PC-9 (cell line): ENCODE data around the gene HPGD. TPM values are rescaled to one million over a fixed set of nuclear protein-coding genes. Genes with fewer than 3 reads are reported as not detected.

Source experiments
- BruUV-seq: library from RNA; stranded (reverse); fragments of 400-500 nt; replicated peaks from 2 replicates; lab custom pipeline; 2021; lab: Mats Ljungman, UMichigan
- CTCF ChIA-PET: fragments of 300-600 bp; sonication (Branson Sonifier 250); formaldehyde crosslinking; loops from one replicate; lab custom pipeline; 2022; ENCODE audit warnings: antibody characterized with exemption; lab: Charles Lee
- POLR2A ChIA-PET: fragments of 300-600 bp; sonication (Branson Sonifier 250); formaldehyde crosslinking; loops from one replicate; lab custom pipeline; 2022; ENCODE audit warnings: antibody characterized with exemption; ENCODE audit not compliant: unreplicated experiment; lab: Charles Lee
- DNase-seq, 2 experiments: peaks; one replicate each; pipeline versions ENCODE4 v3.0.0 to v3.0.0-alpha.2; 2015 to 2022; ENCODE audit warnings: mixed read lengths in 1 of 2
- H2AFZ ChIP-seq: fragments of 200-600 bp; sonication (generic); 2 replicates; pipeline ENCODE4 v1.8.1; 2017; ENCODE audit warnings: antibody characterized with exemption
- H3F3A ChIP-seq: fragments of 200-600 bp; sonication (generic); 2 replicates; pipeline ENCODE4 v1.8.1; 2017; ENCODE audit warnings: antibody characterized with exemption, mild to moderate bottlenecking, low read depth; ENCODE audit not compliant: insufficient read depth
- H3K27ac ChIP-seq: fragments of 200-600 bp; sonication (generic); 2 replicates; pipeline ENCODE4 v1.6.1; 2016; ENCODE audit warnings: mixed run types
- H3K27me3 ChIP-seq: fragments of 200-600 bp; sonication (generic); 2 replicates; pipeline ENCODE4 v1.6.1; 2016; ENCODE audit warnings: low read depth, mixed run types; ENCODE audit not compliant: insufficient read depth
- H3K36me3 ChIP-seq: fragments of 200-600 bp; sonication (generic); 2 replicates; pipeline ENCODE4 v1.6.1; 2016; ENCODE audit warnings: low read depth, mixed run types
- H3K4me1 ChIP-seq: fragments of 200-600 bp; sonication (generic); replicated peaks from 2 replicates; pipeline ENCODE4 v1.6.1; 2016; ENCODE audit warnings: mixed run types; ENCODE audit not compliant: insufficient read depth
- H3K4me2 ChIP-seq: fragments of 200-600 bp; sonication (generic); 2 replicates; pipeline ENCODE4 v1.6.1; 2017; ENCODE audit warnings: mixed run types
- H3K4me3 ChIP-seq: fragments of 200-600 bp; sonication (generic); 2 replicates; pipeline ENCODE4 v1.6.1; 2016; ENCODE audit warnings: mixed run types
- H3K79me2 ChIP-seq: fragments of 200-600 bp; sonication (generic); 2 replicates; pipeline ENCODE4 v1.6.1; 2017; ENCODE audit warnings: low read depth, mixed run types
- H3K9me2 ChIP-seq: fragments of 200-600 bp; sonication (generic); 2 replicates; pipeline ENCODE4 v1.8.1; 2017; ENCODE audit warnings: mild to moderate bottlenecking; ENCODE audit not compliant: insufficient read depth
- H3K9me3 ChIP-seq: fragments of 200-600 bp; sonication (generic); 2 replicates; pipeline ENCODE4 v1.8.1; 2016; ENCODE audit warnings: low read depth; ENCODE audit not compliant: insufficient read depth
- H4K20me1 ChIP-seq: fragments of 200-600 bp; sonication (generic); 2 replicates; pipeline ENCODE4 v1.8.1; 2017; ENCODE audit not compliant: insufficient read depth
- CTCF ChIP-seq: fragments of 200-600 bp; sonication (generic); conservative IDR thresholded peaks from 2 replicates; pipeline ENCODE4 v1.6.1; 2017; ENCODE audit warnings: mixed run types, antibody characterized with exemption, mild to moderate bottlenecking, moderate library complexity
- EZH2 ChIP-seq: fragments of 200-600 bp; sonication (generic); IDR thresholded peaks from 2 replicates; pipeline ENCODE4 v1.8.0; 2017; ENCODE audit warnings: antibody characterized with exemption, low read depth
- intact Hi-C: fragments of 100-400 bp; cut with micrococcal nuclease; formaldehyde crosslinking; loops from one replicate; pipeline ENCODE4 v1.10.0; 2022; ENCODE audit not compliant: unreplicated experiment
- total RNA-seq: library from RNA; stranded (reverse); gene quantifications from 2 replicates; pipeline ENCODE4 v1.2.3, GENCODE V29; 2021

HPGD gene
- total RNA-seq, 1 experiment from 2014 or later = 0.96 TPM

GRCh38 chr4:174554231-174554728, 32.0 kb upstream of the HPGD start:
- no peak overlapping the region for H3K4me2 ChIP-seq
- ChIA-PET POLR2A (no interaction called here), CTCF (no interaction called here)
- no peaks in the 10 kb centered on the region for H3K79me2 ChIP-seq
- intact Hi-C loops = no loop called here
- no peaks in the 10 kb centered on the region for H4K20me1 ChIP-seq
- no TSS peak for BruUV-seq
- H3K27ac ChIP-seq = no peak overlapping the region
- no peaks in the 10 kb centered on the region for H3K27me3 ChIP-seq
- DNase-seq = no peak
- H2AFZ ChIP-seq = no peak overlapping the region
- no peak overlapping the region for H3K4me3 ChIP-seq
- no peaks in the 10 kb centered on the region for H3F3A ChIP-seq
- H3K36me3 ChIP-seq = no peaks in the 10 kb centered on the region
- H3K9me3 ChIP-seq = no peaks in the 10 kb centered on the region
- TF ChIP-seq EZH2 = no peak
- no peak for TF ChIP-seq CTCF
- H3K9me2 ChIP-seq = no peaks in the 10 kb centered on the region
- H3K4me1 ChIP-seq = no peaks in the 10 kb centered on the region; the same call in 1 of the 2 replicates

GRCh38 chr4:174553828-174554227, 31.5 kb upstream of the HPGD start:
- ChIA-PET CTCF (no interaction called here), POLR2A (no interaction called here)
- no peak overlapping the region for H3K27ac ChIP-seq
- no peaks in the 10 kb centered on the region for H3K9me2 ChIP-seq
- H2AFZ ChIP-seq = no peak overlapping the region
- H3K4me2 ChIP-seq = no peak overlapping the region
- no peak overlapping the region for H3K4me3 ChIP-seq
- H3K9me3 ChIP-seq = no peaks in the 10 kb centered on the region
- no peaks in the 10 kb centered on the region; the same call in 1 of the 2 replicates for H3K4me1 ChIP-seq
- no peaks in the 10 kb centered on the region for H3K79me2 ChIP-seq
- H4K20me1 ChIP-seq = no peaks in the 10 kb centered on the region
- intact Hi-C loops = no loop called here
- H3K27me3 ChIP-seq = no peaks in the 10 kb centered on the region
- DNase-seq = no peak
- no peak for TF ChIP-seq EZH2
- no peak for TF ChIP-seq CTCF
- BruUV-seq = no TSS peak
- H3F3A ChIP-seq = no peaks in the 10 kb centered on the region
- no peaks in the 10 kb centered on the region for H3K36me3 ChIP-seq

- no peaks in the 10 kb centered on the region for H3K27me3 ChIP-seq
- intact Hi-C loops = no loop called here
- no peaks in the 10 kb centered on the region for H4K20me1 ChIP-seq
- H3K36me3 ChIP-seq = no peaks in the 10 kb centered on the region
- H3K4me1 ChIP-seq = no peaks in the 10 kb centered on the region; the same call in 1 of the 2 replicates
- ChIA-PET CTCF (no interaction called here), POLR2A (no interaction called here)
- no peak overlapping the region for H3K4me3 ChIP-seq
- no peaks in the 10 kb centered on the region for H3K9me3 ChIP-seq
- no peak overlapping the region for H3K27ac ChIP-seq
- no peak overlapping the region for H2AFZ ChIP-seq
- no peak for DNase-seq
- no peaks in the 10 kb centered on the region for H3K79me2 ChIP-seq
- no TSS peak for BruUV-seq
- H3F3A ChIP-seq = no peaks in the 10 kb centered on the region
- TF ChIP-seq EZH2 = no peak
- no peak for TF ChIP-seq CTCF
- no peak overlapping the region for H3K4me2 ChIP-seq
- H3K9me2 ChIP-seq = no peaks in the 10 kb centered on the region
These were observed 30.7 kb upstream of the HPGD start for GRCh38 chr4:174553031-174553430.
